ENCODE results near the gene DGKG. TPM values are rescaled to one million over a fixed set of nuclear protein-coding genes. Genes with fewer than 3 reads are reported as not detected.

Gene DGKG
- total and polyA plus RNA-seq, 10 of the 15 experiments (the other 5 are each of a cell fraction or from before 2014, with no cell fraction given), result 0.39 to 6.2 (median 4.7) TPM

DNA sequence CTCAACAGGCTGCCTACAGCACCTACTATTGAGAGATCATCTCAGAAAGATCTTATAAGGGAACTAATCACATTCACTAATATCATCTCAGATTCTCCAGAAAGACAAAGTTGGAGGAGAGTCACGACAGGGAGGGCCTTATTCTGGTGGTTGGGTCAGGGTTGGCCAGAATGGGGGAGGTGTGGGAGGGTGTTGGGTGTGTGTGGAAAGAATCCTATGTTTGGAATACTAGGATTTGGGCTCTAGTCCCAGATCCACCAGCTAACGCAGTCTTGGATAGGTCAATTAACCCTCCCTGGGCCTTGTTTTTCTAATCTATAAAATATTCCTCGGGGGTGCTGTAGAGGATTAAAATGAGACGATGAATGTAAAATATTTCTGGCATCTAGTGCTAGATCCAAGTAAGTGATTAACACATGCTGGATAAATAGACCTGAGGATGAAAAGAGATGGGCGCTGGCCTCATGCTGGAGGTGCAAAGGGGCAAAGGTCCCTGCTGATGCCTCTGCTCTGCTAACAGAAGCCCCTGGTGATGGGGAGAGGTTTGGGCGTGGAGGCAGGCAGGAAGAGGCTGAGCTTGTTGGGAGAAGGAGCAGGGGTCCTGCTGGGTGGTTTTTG lies 185.6 kb downstream of the DGKG start:
- SMC1A ChIA-PET (ENCODE audit: uncharacterized antibody, unreplicated experiment), result interaction anchor here (0.8 to 1.8 kb wide), 5 partner anchors 9 to 126 kb away, joined by 3 to 8 read pairs (median 4); no protein-coding TSS in a partner anchor
- WGBS (ENCODE audit: insufficient coverage, insufficient replicate concordance, low lambda C conversion rate, missing lambda C conversion rate), result 58% methylated on average over 6 of the region's 6 CpGs
- no peaks in the 10 kb centered on the region for H4K20me1 ChIP-seq (ENCODE audit: control insufficient read depth, insufficient read depth)
- in situ Hi-C loops (cut with MboI) (no loop called here), intact Hi-C loops (cut with micrococcal nuclease; ENCODE audit: unreplicated experiment) (no loop called here)
- no peak overlapping the region for H3K9ac ChIP-seq (ENCODE audit: control insufficient read depth, insufficient read depth, low read length)
- H3K4me2 ChIP-seq (ENCODE audit: control insufficient read depth, insufficient read depth), result no peak overlapping the region
- ATAC-seq, result no peak
- no peak for TF ChIP-seq ATF2 (IDR thresholded peaks at IDR 0.05; ENCODE audit: low read length)
- no peak for TF ChIP-seq GABPA (IDR thresholded peaks at IDR 0.05; ENCODE audit: low read depth)
- no peak for TF ChIP-seq CREB1 (IDR thresholded peaks at IDR 0.05; ENCODE audit: low read depth)
- no peak for TF ChIP-seq EED (IDR thresholded peaks at IDR 0.05; ENCODE audit: low read depth)
- TF ChIP-seq ATF7 (IDR thresholded peaks at IDR 0.05; ENCODE audit: low read depth), result no peak
- no peak for TF ChIP-seq FOS (IDR thresholded peaks at IDR 0.05; ENCODE audit: borderline replicate concordance, extremely low read depth, insufficient read length)
- TF ChIP-seq MTA3 (IDR thresholded peaks at IDR 0.05; ENCODE audit: borderline replicate concordance, low read length), result no peak
- TF ChIP-seq SUPT20H (IDR thresholded peaks at IDR 0.05; ENCODE audit: borderline replicate concordance, control insufficient read depth, low read depth, low read length), result no peak
- TF ChIP-seq CEBPB (IDR thresholded peaks at IDR 0.05; ENCODE audit: borderline replicate concordance in 1 of 2, low read depth in 2 of 2, low read length in 2 of 2), result no peak
- TF ChIP-seq TBL1XR1 (IDR thresholded peaks at IDR 0.05; ENCODE audit: low read depth, low read length), result no peak
- no peak for TF ChIP-seq BRCA1 (IDR thresholded peaks at IDR 0.05; ENCODE audit: low read depth, low read length)
- no peak for TF ChIP-seq SREBF2 (IDR thresholded peaks at IDR 0.05; ENCODE audit: low read length)
- BruUV-seq (replicated peaks), result no TSS peak
- no peaks in the 10 kb centered on the region for H3K36me3 ChIP-seq (ENCODE audit: control insufficient read depth in 2 of 2, insufficient read depth in 2 of 2, low read length in 1 of 2)
- no peaks in the 10 kb centered on the region for H3K9me3 ChIP-seq (replicated peaks; ENCODE audit: control insufficient read depth, insufficient read depth, low read length)
- FAIRE-seq, result no peak
- no peak overlapping the region for H3K4me3 ChIP-seq
- POLR2A ChIA-PET, result interaction anchor here (0.6 to 1.5 kb wide), 2 partner anchors 13 to 94 kb away, joined by 4 to 5 read pairs; no protein-coding TSS in a partner anchor
- CTCF ChIA-PET, result interaction anchor here (1.2 kb wide), 2 partner anchors 8 to 65 kb away, joined by 3 to 5 read pairs; no protein-coding TSS in a partner anchor
- no peak for DNase-seq (ENCODE audit: low read depth, low spot score)
- RAD21 ChIA-PET (ENCODE audit: unreplicated experiment), result no interaction called here
- H3K79me2 ChIP-seq (ENCODE audit: control insufficient read depth, insufficient read depth, low read length), result no peaks in the 10 kb centered on the region
- no peak overlapping the region for H3K27ac ChIP-seq (ENCODE audit: control insufficient read depth, insufficient read depth)
- H3K27me3 ChIP-seq (replicated peaks in 1 of 2; ENCODE audit: control insufficient read depth in 2 of 2, insufficient read depth in 2 of 2, low read length in 1 of 2), result peaks cover 0 to 4% of the 10 kb centered on the region in 2 experiments; a peak in 2 of 4 replicates
- H2AFZ ChIP-seq (ENCODE audit: control insufficient read depth, low read depth, low read length), result no peak overlapping the region
- no peaks in the 10 kb centered on the region for H3K4me1 ChIP-seq (ENCODE audit: control insufficient read depth, insufficient read depth, low read length)
